GM19452 (cell line): ENCODE results near the gene INTS6.

ENCODE experiments used
- ATAC-seq: cut with Tn5 transposase; IDR thresholded peaks from one replicate; pipeline ENCODE4 v1.9.1; 2021; ENCODE audit not compliant: unreplicated experiment

INTS6 gene

DNA sequence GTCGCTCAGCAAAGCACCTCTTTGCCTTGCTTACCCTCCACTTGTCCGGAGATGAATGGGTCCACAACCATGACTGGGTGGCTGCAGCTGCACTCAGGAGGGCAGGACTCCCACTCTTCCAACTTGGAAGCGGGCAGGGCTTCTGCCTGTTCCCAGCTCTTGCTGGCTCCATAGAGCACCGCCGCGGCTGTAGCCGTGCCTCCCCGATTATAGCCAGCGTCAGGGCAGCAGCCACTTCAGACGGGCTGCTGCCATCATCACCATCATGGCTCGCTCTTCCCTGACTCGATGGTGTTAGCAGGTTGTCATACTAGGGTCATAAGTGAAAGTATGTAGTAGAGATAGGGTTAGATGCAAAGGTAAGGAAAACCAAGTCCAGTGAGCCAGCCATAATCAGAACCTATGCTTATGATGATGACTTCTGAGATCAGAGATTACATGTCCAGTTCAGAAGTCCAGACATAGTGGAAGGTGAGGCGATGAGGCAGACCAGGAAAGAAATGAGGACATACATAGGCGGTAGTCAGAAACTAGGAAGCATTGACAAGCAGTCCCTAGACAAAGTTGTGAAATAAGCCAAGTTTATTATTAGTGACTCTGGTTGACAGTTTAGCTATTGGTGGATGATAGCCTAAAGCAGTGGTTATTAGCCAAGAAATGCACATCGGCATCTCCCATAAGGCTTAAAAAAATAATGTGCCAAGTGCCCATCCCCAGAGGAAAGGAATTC is 4.4 kb upstream of the INTS6 start:
- ATAC-seq = no peak

DNA sequence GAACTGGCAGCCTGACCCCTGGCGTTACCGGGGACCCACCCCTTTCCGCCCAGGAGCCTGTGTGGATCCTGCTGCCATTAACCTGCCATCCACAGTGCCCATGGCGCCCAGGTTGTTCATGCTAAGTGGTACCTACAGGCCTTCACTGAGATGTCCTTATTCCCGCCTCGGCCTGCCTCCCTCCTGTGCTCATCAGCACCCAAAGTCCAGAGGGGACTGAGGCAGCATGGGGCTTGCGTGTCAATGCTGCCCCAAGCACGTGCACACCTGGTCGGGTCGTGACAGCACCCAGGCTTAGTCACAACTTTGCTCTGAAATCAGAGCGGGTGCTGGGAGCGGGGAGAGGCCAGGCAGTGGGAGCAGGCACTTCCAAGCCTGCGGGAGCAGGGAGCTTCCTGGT is 3.7 kb upstream of the INTS6 start:
- ATAC-seq = no peak

DNA sequence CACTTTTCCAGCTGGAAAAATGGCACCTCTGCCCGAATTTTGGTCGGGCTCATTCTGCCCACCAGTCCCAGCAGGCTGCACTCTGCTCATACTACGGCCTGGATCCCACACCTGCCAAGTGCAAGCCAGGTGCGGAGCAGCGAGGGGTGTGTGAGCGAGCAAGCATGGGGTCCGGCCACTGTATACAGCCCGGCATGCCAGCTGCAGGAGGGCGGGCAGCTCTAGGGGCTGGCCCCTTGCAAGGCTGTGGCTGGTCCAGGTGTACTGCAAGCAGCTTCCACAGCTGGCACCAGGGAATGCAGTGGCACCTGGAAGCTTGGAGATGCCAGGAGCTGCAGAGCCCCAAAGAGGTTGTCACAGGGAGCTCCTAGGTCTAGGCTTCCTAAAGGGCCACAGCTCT is 2.7 kb upstream of the INTS6 start:
- ATAC-seq = no peak

DNA sequence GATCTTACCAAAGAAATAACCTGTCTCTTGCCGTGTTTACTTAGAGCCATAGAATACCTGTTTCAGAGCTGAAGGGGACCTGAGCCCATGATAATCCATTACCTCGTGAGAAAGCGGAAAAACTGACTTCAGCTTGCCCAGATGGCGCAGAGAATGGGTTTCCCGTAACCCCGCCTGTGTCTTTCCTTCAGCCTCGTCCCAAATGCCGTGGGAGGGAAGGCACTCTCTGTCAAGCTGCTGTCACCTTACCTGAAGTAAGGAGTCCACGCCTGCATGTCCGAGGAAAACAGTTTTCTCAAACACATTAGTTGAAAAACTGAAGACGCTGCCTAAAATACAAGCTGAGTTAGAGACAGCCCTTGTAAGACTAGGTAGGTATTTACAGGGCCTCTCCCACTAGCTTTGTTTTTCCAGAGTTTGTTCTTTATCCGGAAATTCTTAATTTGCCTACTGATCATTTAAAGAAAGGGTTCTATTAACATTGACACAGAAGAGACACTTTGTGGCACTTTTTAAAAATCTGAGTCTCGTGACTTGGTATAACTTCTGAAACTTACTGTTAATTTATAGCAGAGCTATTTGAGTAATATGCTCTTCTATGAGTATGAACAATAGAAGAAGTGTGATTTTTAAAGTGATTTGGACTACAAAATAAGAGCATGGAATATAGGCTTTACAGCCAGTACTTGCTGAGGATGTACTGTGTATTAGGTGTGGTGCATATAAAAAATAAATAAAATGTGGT is 1.3 kb upstream of the INTS6 start:
- ATAC-seq = no peak

DNA sequence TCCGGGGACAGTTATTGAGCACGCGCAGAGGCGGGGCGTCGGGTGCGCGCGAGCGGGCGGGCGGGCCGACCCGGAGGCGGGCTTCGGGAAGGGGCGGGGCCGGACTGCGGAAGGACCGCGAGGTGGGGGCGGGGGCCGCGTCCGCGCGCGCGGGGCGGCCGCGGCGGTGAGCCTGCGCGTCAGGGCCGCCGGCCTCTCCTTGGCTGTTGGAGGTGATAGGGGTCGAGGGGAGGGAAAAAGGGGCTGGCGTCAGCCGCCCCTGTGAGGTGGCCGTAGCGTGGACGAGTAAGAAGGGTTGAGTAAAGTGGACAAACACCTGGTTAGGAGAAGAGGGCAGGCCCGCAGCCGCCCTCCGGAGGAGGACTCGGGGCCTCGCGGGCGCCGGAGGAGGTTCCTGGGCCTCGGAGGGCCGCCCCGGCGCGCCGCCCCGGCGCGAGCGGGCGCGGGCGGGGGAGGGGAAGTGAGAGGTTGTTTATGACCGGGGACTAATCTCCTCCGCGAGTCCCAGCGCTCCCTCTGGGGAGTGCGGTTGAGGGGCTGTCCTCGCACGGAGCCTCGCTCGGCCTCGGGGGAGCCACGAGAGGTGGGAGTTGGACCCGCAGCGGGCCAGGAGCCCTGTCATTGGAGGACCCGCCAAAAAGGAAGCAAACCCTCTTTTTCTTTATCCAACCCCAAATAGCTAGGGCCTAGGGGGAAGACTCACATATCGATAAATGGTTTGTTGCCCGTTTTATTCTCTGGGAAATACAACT is 547 bp upstream of the INTS6 start:
- peak; percentile 52 for ATAC-seq

DNA sequence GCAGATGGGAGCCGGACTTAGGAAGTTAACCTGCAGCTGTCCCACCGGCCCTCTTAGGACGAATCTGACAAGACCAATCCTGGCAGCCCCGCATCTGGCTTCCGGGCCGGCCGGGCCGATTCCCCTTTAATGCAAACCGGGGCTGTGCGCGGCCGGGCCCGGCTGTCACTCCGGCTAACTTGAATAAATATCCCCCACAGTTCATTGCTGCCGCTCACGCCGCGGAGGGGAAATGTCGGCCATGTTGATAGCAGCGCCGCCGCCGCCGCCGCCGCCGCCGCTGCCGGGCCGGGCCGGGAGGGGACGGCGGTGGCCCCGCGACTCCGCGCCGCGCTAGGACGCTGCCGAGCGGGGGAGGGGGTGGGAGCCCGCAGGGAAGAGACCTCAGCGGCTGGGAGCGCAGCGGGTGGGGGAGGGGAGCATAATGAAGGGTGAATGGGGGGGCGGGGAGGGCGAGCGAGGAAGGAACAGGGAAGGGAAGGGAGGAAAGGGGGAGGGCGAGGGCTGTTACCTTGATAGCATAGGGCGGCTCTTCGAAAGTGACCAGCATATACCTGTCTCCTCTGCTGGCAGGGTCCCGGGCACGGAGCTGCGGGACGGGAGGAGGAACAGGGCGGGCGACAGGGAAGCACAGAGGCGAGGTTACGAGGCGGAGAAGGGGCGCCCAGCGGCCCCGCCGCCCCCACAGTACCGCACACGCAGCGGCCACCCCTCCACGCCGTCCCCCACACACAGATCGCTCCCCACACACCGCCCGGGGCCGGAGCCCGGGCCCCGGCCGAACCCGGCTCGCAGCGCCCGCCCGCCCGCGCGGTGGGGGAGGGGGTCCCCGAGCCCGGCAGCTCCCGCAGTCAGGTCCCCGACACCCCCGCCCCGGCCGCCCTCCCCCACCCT is 1.1 kb downstream of the INTS6 start:
- peak; percentile 22 for ATAC-seq

DNA sequence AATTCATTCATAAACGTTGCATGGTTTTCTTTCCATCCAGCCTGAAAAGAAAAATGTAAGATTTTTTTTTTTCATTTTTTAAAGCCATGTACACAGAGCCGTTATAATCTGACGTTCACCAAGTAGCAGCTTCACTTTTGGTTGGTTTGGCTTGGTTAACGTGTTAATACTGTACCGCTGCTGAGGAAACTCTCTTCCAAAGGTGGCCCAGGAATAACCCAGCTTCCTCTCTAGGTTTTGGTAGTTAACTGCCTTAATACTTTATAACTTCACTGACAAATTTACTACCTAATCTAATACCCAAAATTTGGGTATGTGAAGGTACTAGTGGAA is 1.7 kb downstream of the INTS6 start:
- no peak for ATAC-seq

DNA sequence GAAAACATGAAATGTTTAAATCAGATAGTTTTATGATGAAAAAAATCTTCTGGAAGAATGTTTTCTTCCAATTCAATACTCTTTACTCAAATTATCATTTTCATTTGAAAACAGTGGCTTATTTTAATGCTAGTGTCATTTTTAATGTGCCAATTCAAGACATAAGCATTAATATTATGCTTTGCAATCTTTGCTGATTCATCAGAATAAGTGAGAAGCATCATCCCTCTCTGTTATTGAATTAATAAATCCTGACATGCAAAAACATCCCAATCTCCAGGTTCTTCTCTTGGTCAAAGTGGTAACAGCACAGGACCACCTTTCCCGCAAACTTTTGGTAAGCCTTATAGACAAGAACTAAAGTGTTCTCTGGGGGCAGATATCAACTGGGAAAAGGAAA is 3.8 kb downstream of the INTS6 start:
- no peak for ATAC-seq

DNA sequence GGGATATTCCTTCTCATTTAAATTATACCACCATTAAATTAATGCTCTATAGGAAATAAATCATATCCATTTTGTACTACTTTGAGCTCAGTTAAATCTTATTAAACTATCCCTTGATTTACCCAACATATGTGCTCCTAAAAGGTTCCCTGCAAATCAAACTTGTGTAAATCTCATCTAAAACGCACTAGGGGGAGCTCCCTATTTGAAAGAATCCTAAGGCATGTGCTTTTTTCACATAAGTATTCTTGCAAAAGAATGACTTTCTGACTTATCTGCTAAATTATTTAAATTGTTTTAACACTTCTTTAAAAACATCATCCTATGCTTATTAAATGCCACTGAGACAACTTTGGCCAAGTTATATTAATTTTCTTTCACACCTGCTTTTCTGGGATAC is 7.9 kb downstream of the INTS6 start:
- no peak for ATAC-seq

DNA sequence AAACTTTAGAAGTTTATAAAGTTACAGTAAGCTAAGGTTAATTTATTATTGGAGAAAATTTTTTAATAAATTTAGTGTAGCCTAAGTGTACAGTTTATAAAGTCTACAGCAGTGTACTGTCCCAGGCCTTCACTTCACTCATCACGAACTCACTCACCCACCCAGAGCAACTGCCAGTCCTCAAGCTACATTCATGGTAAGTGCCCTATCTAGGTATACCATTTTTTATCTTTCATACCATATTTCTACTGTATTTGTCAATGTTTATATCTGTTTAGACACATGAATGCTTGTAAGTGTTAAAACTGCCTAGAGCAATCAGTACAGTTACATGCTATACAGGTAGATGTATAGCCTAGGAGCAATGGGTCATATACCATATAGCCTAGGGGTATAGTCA is 12.5 kb downstream of the INTS6 start:
- no peak for ATAC-seq

DNA sequence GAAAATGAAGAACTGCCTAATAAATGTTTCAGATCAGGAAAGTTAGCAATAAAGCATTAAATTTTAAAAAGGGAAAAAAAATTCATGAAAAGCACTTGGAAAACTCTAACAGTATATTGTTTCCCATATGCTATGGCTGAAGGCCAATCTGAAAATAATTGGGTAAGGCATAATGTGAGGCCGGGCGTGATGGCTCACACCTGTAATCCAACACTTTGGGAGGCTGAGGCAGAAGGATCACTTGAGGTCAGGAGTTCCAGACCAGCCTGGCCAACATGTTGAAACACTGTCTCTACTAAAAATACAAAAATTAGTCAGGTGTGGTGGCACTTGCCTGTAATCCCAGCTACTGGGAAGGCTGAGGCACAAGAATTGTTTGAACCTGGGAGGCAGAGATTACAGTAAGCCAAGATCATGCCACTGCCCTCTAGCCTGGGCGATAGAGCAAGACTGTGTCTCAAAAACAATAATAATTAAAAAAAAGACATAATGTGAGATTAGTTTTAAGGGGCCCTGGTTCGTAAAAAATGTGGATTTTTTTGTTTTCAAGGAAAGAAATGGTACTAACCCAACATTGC is 15.2 kb downstream of the INTS6 start:
- no peak for ATAC-seq

DNA sequence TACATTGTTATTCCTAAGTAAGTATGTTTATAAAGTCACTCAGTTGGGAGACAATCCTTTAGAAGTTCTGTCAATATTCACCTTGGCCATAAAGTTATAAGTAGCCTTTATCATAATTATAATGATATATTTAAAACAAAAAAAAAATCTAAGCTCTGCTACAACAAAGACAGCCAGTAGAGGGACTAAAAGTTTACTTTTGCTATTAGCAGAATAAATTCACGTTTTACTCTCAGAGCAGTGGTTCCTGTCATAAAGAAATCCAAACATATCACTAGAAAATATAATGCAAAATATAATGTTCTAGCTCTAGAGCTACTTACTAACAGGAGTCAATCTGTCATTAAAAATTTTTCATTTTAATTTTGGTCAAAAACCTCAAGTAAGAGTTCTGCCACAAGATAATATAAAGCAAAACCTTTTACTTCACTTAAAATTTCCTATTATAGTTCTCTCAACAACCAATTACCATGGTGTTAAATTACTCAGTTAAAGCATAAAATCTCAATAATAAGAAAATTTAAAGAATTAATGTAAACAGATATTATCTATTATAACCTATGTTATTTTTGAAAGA is 17.7 kb downstream of the INTS6 start:
- no peak for ATAC-seq

DNA sequence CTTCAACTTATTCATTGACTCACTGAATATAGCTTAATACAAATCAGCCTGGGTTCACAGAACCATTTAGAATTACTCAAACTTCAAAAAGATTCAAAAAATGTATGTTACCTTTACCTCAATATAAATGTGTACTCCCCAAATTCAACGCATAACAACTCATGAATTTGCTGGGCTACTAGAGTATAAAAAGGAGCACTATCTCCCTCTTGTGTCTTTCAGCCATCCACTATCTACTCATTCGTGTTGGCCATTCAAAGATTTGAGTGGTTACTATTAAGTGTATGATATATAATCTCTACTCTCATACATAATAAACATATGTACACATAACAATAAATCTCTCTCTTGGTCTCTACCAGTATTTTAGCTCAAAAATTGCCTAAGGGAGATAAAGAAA is 20.3 kb downstream of the INTS6 start:
- ATAC-seq = no peak

DNA sequence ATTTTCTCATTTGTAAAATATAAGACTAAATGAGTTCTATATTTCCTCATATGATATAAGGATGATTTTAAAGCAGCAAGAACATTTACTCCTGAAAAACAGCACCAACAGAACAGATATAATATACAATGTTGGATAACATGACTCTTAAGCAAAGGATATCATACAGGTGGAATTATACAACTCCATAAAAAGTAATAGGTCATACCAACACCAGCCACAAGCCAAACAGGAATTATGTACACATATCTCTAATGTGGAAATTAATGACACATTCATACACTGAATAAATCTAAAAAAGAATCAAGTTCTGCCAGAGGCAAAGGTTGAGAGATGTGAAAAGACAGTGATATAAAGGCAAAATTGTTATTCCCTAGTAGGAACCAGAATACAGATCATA is 25.9 kb downstream of the INTS6 start:
- ATAC-seq = no peak

DNA sequence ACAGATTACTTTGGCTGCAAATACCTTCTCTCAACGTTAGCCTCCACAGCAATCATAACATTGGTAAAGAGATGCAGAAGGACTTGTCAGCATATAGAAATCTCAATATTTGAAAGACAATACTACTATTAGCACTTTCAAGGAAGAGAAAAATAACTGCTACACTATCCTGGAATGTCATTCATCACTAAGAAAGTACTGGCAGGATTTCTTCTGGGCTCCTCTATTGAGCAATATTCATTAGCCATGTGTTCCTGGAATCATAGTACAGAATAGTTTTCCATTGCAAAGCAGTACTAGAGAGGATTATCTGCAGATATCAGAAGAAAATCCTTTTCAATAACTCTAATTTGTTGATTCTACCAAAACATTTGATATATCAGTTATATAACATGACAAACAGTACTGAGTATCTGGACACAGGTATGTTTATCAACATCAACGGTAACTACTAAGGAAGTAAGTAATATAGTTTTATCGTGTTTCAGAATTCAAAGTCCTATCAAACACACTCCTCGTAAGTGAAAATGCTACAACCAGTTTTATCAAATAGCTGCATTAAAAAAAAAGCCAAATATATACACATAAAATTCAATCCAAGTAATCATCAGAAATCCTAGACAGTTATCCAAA is 27.3 kb downstream of the INTS6 start:
- ATAC-seq = no peak

DNA sequence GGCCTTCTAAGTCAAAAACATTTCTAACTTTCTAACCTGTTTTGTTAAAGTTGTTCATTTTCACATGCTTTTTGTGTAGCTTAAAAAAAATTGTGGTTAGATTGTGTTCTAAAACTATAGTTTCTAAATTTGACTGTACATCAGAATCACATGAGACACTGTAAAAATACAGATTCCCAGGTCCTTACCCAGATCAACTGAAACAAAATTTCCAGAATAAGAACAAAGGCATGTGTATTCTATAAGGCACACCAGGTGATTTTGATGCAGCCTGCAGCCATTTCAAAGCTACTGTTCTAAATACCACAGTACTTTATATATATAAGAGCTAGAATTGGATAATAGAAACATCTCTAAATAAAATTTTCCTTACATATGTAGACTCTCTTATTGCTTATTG is 29.1 kb downstream of the INTS6 start:
- no peak for ATAC-seq

DNA sequence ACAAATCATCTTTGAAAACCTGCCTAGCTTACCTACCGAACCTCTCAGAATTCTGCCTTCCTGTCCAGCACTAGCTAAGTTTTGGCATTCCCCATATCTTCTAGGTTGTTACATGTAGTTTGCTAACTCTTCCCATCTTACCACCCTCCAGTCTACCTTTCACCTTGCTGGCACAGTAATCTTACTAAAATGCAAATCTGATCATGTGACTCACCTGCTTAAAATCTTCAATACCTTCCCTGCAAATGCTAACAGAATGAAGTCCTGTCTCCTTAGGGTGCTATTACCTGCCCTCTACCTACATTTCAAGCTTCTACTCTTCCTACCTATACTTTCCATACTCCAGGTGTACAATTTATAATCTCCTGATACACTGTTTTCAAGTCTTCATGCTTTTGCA is 30.4 kb downstream of the INTS6 start:
- no peak for ATAC-seq

DNA sequence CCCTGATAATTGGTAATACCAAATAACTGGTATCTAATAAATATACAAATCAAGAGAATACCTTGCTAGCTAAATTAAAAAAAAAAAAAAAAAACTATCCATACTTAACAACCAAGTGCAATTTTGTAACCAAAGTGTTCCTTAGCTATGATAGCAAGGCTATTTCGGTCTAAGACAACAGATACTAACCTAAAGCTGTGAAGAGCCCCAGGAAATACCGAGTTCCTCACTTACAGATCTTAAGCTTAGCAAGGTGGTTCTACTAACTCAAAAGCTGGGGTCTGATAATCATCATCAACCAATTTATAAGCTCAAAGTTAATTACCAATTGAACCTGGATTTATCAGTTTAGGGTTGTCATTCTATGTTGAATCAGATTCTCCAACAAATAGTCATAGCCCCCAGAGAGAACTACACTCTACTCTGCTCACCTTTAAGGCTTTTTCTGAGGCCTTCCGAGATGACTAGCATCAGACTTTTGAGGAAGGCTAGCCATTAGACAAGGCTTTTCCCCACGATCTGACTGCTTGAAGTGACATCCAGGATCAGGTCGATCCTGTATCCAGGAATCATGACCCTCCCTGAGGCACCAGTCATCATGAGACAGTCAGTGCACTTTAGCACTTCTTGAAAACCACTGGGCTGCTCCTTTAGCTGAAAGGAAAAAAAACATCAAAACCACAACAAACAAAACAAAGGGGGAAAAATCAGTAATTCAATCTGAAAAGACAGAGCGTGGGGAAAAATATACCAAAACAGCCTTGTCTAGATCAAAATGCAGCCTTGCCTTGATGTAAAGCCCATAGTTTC is 31.9 kb downstream of the INTS6 start:
- ATAC-seq = no peak

DNA sequence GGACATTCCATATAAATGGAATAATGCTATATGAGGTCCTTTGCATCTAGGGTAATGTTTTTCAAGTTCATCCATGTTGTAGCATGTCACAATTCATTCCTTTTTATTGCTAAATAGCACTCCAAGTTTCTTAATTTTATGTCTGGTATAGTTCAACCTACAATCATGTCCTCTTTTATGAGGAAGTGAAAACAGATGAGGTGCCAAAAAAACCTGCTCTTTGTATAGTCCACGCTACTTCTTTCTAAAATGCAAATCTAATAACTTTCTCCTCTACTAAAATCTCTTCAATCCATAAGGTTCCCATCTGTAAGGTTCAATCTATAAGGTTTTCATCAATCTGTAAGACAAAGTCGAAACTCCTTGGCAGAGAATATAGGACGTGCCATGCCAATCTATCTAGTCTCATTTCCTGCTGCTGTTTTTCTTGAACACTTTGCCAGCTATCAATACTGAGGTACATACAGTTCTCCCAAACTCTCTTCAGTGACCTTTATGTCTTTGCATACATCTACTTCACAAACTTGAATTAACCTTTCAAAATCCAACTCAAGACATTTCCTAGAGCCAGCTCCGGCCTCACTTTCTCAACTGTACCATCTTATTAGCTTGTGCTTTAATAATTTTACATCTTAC is 33.7 kb downstream of the INTS6 start:
- ATAC-seq = peak; percentile 61
